HCT116 (cell line): ENCODE measurements around the gene TSPAN8. TPM values are rescaled to one million over a fixed set of nuclear protein-coding genes. Genes with fewer than 3 reads are reported as not detected.

Experiments
- ATAC-seq: fragments of 200-7000 bp; cut with Tn5 transposase; 2 replicates; pipeline ENCODE4 v1.9.1; 2020; ENCODE audit warnings: mild to moderate bottlenecking, moderate library complexity
- BruUV-seq: library from RNA; stranded (reverse); fragments of 400-500 nt; replicated peaks from 2 replicates; lab custom pipeline; 2021; lab: Mats Ljungman, UMichigan
- CTCF ChIA-PET: fragments of 300-600 bp; sonication (Branson Sonifier 250); formaldehyde crosslinking; loops from one replicate; lab custom pipeline; 2021; ENCODE audit warnings: antibody characterized with exemption; lab: Charles Lee
- POLR2A ChIA-PET: fragments of 300-600, 350-600 bp; sonication (Branson Sonifier 250); formaldehyde crosslinking; loops from one replicate; lab custom pipeline; 2021; ENCODE audit warnings: antibody characterized with exemption; lab: Charles Lee
- RAD21 ChIA-PET, 2 experiments: fragments of 300-600 bp; sonication (Branson Sonifier 250); formaldehyde crosslinking; loops; one replicate each; lab custom pipeline; 2023; ENCODE audit warnings: low total read pairs in 2 of 2; ENCODE audit not compliant: uncharacterized antibody in 2 of 2, unreplicated experiment in 2 of 2, low non-redundant PET in 1 of 2; lab: Charles Lee
- DNase-seq: peaks from one replicate; pipeline ENCODE4 v3.0.0-alpha.2; 2010; ENCODE audit warnings: low read depth, low spot score
- H2AFZ ChIP-seq: fragments of 200-600 bp; shearing (Covaris generic), sonication (generic); 2 replicates; pipeline ENCODE4 v1.6.1; 2017; ENCODE audit warnings: low read depth, mixed run types, mixed read lengths, antibody characterized with exemption, low read length; ENCODE audit not compliant: poor library complexity, severe bottlenecking
- H3K27ac ChIP-seq: 2 replicates; pipeline ENCODE4 v1.5.1; 2012; ENCODE audit warnings: low read depth, low read length
- H3K27me3 ChIP-seq: fragments of 200-600 bp; sonication (generic); 2 replicates; pipeline ENCODE4 v1.6.1; 2016; ENCODE audit warnings: mixed run types, low read length, mixed read lengths; ENCODE audit not compliant: insufficient read depth
- H3K36me3 ChIP-seq, 2 experiments: fragments of 200-500 bp in 1 of 2; fragments of 200-600 bp in 1 of 2; sonication (Bioruptor generic) in 1 of 2; sonication (generic) in 1 of 2; 2 replicates each; pipeline versions ENCODE4 v1.5.1 to v1.6.1; 2014 to 2016; ENCODE audit warnings: low read length in 2 of 2, inconsistent platforms in 1 of 2, mixed read lengths in 1 of 2, mixed run types in 1 of 2; ENCODE audit not compliant: insufficient read depth in 2 of 2, control insufficient read depth in 1 of 2
- H3K4me1 ChIP-seq, 2 experiments: fragments of 200-600 bp in 1 of 2; sonication (generic) in 1 of 2; 2 replicates each; pipeline versions ENCODE4 v1.5.1 to v1.6.1; 2012 to 2017; ENCODE audit warnings: low read length in 2 of 2, inconsistent platforms in 1 of 2, mild to moderate bottlenecking in 1 of 2, mixed read lengths in 1 of 2, mixed run types in 1 of 2, moderate library complexity in 1 of 2; ENCODE audit not compliant: insufficient read depth in 2 of 2, control insufficient read depth in 1 of 2
- H3K4me2 ChIP-seq: fragments of 200-600 bp; sonication (generic); 2 replicates; pipeline ENCODE4 v1.6.1; 2017; ENCODE audit warnings: mixed run types, low read length, mixed read lengths
- H3K4me3 ChIP-seq, 2 experiments: fragments of 200-600 bp in 1 of 2; sonication (generic) in 1 of 2; replicated peaks in 1 of 2; 2 replicates each; pipeline ENCODE4 v1.5.1; 2011 to 2016; ENCODE audit warnings: low read length in 2 of 2, control low read depth in 1 of 2, low read depth in 1 of 2, mild to moderate bottlenecking in 1 of 2, mixed read lengths in 1 of 2, mixed run types in 1 of 2
- H3K79me2 ChIP-seq: fragments of 200-600 bp; sonication (generic); 2 replicates; pipeline ENCODE4 v1.6.1; 2017; ENCODE audit warnings: mild to moderate bottlenecking, mixed run types, low read length, moderate library complexity, mixed read lengths; ENCODE audit not compliant: insufficient read depth
- H3K9ac ChIP-seq: fragments of 200-600 bp; sonication (generic); 2 replicates; pipeline ENCODE4 v1.6.1; 2016; ENCODE audit warnings: low read length, mixed read lengths
- H3K9me2 ChIP-seq: fragments of 200-600 bp; sonication (generic), shearing (Covaris generic); 2 replicates; pipeline ENCODE4 v1.6.1; 2017; ENCODE audit warnings: mixed run types, mild to moderate bottlenecking, moderate library complexity; ENCODE audit not compliant: insufficient read depth
- H3K9me3 ChIP-seq, 2 experiments: fragments of 200-500 bp in 1 of 2; fragments of 200-600 bp in 1 of 2; sonication (Bioruptor generic) in 1 of 2; sonication (generic) in 1 of 2; 2 replicates each; pipeline ENCODE4 v1.6.1; 2014 to 2017; ENCODE audit warnings: low read length in 2 of 2, mixed read lengths in 2 of 2, inconsistent platforms in 1 of 2, low read depth in 1 of 2, mild to moderate bottlenecking in 1 of 2, mixed run types in 1 of 2, moderate library complexity in 1 of 2; ENCODE audit not compliant: control insufficient read depth in 1 of 2, insufficient read depth in 1 of 2
- H4K20me1 ChIP-seq: fragments of 200-600 bp; sonication (generic), shearing (Covaris generic); 2 replicates; pipeline ENCODE4 v1.6.1; 2017; ENCODE audit warnings: mixed run types, mild to moderate bottlenecking, moderate library complexity; ENCODE audit not compliant: insufficient read depth
- CBX3 ChIP-seq: IDR thresholded peaks from 2 replicates; pipeline ENCODE4 v1.6.1; 2012; ENCODE audit warnings: low read depth
- CEBPB ChIP-seq: IDR thresholded peaks from 2 replicates; pipeline ENCODE4 v1.6.1; 2012; ENCODE audit warnings: low read depth
- ELF1 ChIP-seq: IDR thresholded peaks from 2 replicates; pipeline ENCODE4 v1.6.1; 2012; ENCODE audit warnings: low read depth, borderline replicate concordance
- EZH2phosphoT487 ChIP-seq: fragments of 200-600 bp; IDR thresholded peaks from 2 replicates; pipeline ENCODE4 v1.6.1; 2018; ENCODE audit warnings: antibody characterized with exemption, borderline replicate concordance
- POLR2AphosphoS5 ChIP-seq: IDR thresholded peaks from 2 replicates; pipeline ENCODE4 v1.6.1; 2011; ENCODE audit warnings: mild to moderate bottlenecking, low read depth, low read length, moderate library complexity
- SIN3A ChIP-seq: IDR thresholded peaks from 2 replicates; pipeline ENCODE4 v1.6.1; 2012; ENCODE audit warnings: low read depth
- SRF ChIP-seq: IDR thresholded peaks from 2 replicates; pipeline ENCODE4 v1.6.1; 2012; ENCODE audit warnings: low read depth
- YY1 ChIP-seq: IDR thresholded peaks from 2 replicates; pipeline ENCODE4 v1.6.1; 2011; ENCODE audit warnings: low read length, low read depth, moderate library complexity, mild to moderate bottlenecking; ENCODE audit not compliant: insufficient replicate concordance; ENCODE audit errors: extremely low read depth
- ZFX ChIP-seq: fragments of 450-650 bp; IDR thresholded peaks from 2 replicates; pipeline ENCODE4 v1.6.1; 2017
- ZNF274 ChIP-seq: fragments of 200-500 bp; sonication (Bioruptor generic); IDR thresholded peaks from 2 replicates; pipeline ENCODE4 v1.6.1; 2014; ENCODE audit warnings: mild to moderate bottlenecking, low read depth, low read length, inconsistent platforms
- intact Hi-C: fragments of 100-400 bp; cut with micrococcal nuclease; formaldehyde crosslinking; loops from 2 replicates; pipeline ENCODE4 v1.10.0; 2022
- total RNA-seq: library from RNA; stranded (reverse); gene quantifications from one replicate; pipeline ENCODE4 v1.2.1, GENCODE V29; 2021; ENCODE audit not compliant: unreplicated experiment
- TF ChIP-seq, protein P1 (sequence below), 3 experiments: fragments of 200-600 bp in 1 of 3; sonication (generic) in 1 of 3; IDR thresholded peaks in 2 of 3; conservative IDR thresholded peaks in 1 of 3; 2 replicates each; pipeline ENCODE4 v1.5.1; 2012 to 2017; ENCODE audit warnings: low read depth in 2 of 3, low read length in 2 of 3, antibody characterized with exemption in 1 of 3, borderline replicate concordance in 1 of 3, control low read depth in 1 of 3, mild to moderate bottlenecking in 1 of 3, mixed read lengths in 1 of 3, mixed run types in 1 of 3, moderate library complexity in 1 of 3; ENCODE audit not compliant: insufficient read depth in 1 of 3
- TF ChIP-seq, protein P2 (sequence below): IDR thresholded peaks from 2 replicates; pipeline ENCODE4 v1.6.1; 2012
- TF ChIP-seq, protein P3 (sequence below): IDR thresholded peaks from 2 replicates; pipeline ENCODE4 v1.6.1; 2011; ENCODE audit warnings: mild to moderate bottlenecking, low read length, moderate library complexity; ENCODE audit not compliant: insufficient replicate concordance; ENCODE audit errors: extremely low read depth

The TSPAN8 gene
- total RNA-seq, 1 experiment from 2014 or later: 0.76 TPM

DNA sequence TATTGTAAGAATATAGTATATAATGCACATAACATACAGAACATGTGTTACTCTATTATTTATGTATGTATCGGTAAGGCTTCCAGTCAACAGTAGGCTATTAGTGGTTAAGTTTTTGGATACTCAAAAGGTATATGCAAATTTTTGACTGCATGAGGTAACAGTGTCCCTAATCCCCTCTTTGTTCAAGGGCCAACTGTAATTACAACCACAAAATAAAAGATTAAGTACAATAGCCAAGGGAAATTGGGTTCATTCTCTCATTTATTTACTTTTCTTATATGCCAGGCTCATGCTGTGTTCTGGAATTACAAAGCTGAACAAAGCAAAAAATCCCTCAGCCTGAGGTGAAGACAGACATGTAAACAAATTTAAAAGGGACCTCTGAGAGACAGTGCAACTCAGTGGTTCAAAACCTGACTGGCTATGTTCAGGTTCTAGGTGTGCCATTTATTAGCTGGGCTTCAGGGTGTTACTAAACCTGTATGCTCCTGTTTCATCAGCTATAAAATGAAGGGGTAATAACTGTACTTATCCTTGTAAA is 43.4 kb upstream of the TSPAN8 start:
- POLR2A ChIA-PET: no interaction called here

More for the DNA sequence above, 43.4 kb upstream of the TSPAN8 start:
- no peaks in the 10 kb centered on the region for H4K20me1 ChIP-seq
- H3K36me3 ChIP-seq: no peaks in the 10 kb centered on the region
- H3K9me3 ChIP-seq: no peaks in the 10 kb centered on the region
- TF ChIP-seq EZH2phosphoT487 (no peak), SIN3A (no peak), YY1 (no peak), ZFX (no peak), POLR2AphosphoS5 (no peak), CBX3 (no peak), ZNF274 (no peak), ELF1 (no peak), CEBPB (no peak), SRF (no peak)
- TF ChIP-seq, protein P1, sequence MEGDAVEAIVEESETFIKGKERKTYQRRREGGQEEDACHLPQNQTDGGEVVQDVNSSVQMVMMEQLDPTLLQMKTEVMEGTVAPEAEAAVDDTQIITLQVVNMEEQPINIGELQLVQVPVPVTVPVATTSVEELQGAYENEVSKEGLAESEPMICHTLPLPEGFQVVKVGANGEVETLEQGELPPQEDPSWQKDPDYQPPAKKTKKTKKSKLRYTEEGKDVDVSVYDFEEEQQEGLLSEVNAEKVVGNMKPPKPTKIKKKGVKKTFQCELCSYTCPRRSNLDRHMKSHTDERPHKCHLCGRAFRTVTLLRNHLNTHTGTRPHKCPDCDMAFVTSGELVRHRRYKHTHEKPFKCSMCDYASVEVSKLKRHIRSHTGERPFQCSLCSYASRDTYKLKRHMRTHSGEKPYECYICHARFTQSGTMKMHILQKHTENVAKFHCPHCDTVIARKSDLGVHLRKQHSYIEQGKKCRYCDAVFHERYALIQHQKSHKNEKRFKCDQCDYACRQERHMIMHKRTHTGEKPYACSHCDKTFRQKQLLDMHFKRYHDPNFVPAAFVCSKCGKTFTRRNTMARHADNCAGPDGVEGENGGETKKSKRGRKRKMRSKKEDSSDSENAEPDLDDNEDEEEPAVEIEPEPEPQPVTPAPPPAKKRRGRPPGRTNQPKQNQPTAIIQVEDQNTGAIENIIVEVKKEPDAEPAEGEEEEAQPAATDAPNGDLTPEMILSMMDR (IDR thresholded peaks at IDR 0.05 in 2 of 3, conservative IDR thresholded peaks at IDR 0.05 in 1 of 3; ENCODE audit: borderline replicate concordance in 1 of 3, insufficient read depth in 1 of 3, low read depth in 2 of 3, low read length in 2 of 3): no peak
- TF ChIP-seq, protein P2, sequence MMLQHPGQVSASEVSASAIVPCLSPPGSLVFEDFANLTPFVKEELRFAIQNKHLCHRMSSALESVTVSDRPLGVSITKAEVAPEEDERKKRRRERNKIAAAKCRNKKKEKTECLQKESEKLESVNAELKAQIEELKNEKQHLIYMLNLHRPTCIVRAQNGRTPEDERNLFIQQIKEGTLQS: no peak
- TF ChIP-seq, protein P3, sequence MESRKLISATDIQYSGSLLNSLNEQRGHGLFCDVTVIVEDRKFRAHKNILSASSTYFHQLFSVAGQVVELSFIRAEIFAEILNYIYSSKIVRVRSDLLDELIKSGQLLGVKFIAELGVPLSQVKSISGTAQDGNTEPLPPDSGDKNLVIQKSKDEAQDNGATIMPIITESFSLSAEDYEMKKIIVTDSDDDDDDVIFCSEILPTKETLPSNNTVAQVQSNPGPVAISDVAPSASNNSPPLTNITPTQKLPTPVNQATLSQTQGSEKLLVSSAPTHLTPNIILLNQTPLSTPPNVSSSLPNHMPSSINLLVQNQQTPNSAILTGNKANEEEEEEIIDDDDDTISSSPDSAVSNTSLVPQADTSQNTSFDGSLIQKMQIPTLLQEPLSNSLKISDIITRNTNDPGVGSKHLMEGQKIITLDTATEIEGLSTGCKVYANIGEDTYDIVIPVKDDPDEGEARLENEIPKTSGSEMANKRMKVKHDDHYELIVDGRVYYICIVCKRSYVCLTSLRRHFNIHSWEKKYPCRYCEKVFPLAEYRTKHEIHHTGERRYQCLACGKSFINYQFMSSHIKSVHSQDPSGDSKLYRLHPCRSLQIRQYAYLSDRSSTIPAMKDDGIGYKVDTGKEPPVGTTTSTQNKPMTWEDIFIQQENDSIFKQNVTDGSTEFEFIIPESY: no peak
- TF ChIP-seq, all 23 proteins: peak for 0
- BruUV-seq: no TSS peak
- ATAC-seq (no peak), DNase-seq (no peak)
- Histone ChIP-seq H3K4me2 (no peak overlapping the region), H3K4me1 (no peaks in the 10 kb centered on the region), H3K79me2 (no peaks in the 10 kb centered on the region), H3K4me3 (no peak overlapping the region), H3K27me3 (no peaks in the 10 kb centered on the region), H3K9me2 (no peaks in the 10 kb centered on the region), H3K9ac (no peak overlapping the region), H2AFZ (no peak overlapping the region), H3K27ac (no peak overlapping the region)
- intact Hi-C loops: no loop called here
- ChIA-PET CTCF (no interaction called here), RAD21 (no interaction called here)
